ENCODE results near the gene SLC28A1. TPM values are rescaled to one million over a fixed set of nuclear protein-coding genes. Genes with fewer than 3 reads are reported as not detected.

The SLC28A1 gene
- polyA plus RNA-seq, 1 donor (not counting 4 experiments of a cell fraction or from before 2014, with no cell fraction given), result not detected

GRCh38 chr15:84925906-84926305 lies 41.4 kb downstream of the SLC28A1 start:
- no peaks in the 10 kb centered on the region for H3K36me3 ChIP-seq (ENCODE audit: control insufficient read depth in 2 of 2, extremely low read depth in 1 of 2, insufficient read depth in 2 of 2, low read length in 2 of 2)
- FAIRE-seq (no peak), DNase-seq (ENCODE audit: low read depth, low spot score) (no peak)
- no peak overlapping the region for H3K4me2 ChIP-seq (ENCODE audit: control insufficient read depth, extremely low read depth, insufficient read depth, low read depth, low read length)
- no peaks in the 10 kb centered on the region for H3K27me3 ChIP-seq (ENCODE audit: control insufficient read depth, extremely low read depth, insufficient read depth, low read length)
- dilution Hi-C loops (cut with MboI; ENCODE audit: extremely low pct_ligation_motif_present, low sequenced_read_pairs), result no loop called here
- peaks cover 12% of the 10 kb centered on the region for H3K4me1 ChIP-seq (ENCODE audit: control insufficient read depth, extremely low read depth, insufficient read depth, low read length)
- TF ChIP-seq EZH2 (IDR thresholded peaks at IDR 0.05; ENCODE audit: low read length) (no peak), CTCF (optimal IDR thresholded peaks at IDR 0.05 in 1 of 3, IDR thresholded peaks at IDR 0.05 in 1 of 3, conservative IDR thresholded peaks at IDR 0.05 in 1 of 3; ENCODE audit: extremely low read depth in 1 of 3, insufficient read depth in 2 of 3, low read length in 3 of 3) (no peak)
- H3K9me3 ChIP-seq (ENCODE audit: control insufficient read depth, low read depth, low read length), result no peaks in the 10 kb centered on the region
- H3K9ac ChIP-seq (ENCODE audit: control insufficient read depth, extremely low read depth, insufficient read depth, low read length), result no peak overlapping the region
- no peaks in the 10 kb centered on the region for H3K9me1 ChIP-seq (ENCODE audit: control insufficient read depth, extremely low read depth, insufficient read depth, low read length)
- H2AFZ ChIP-seq (ENCODE audit: control insufficient read depth, low read length), result no peak overlapping the region
- H3K79me2 ChIP-seq (ENCODE audit: control insufficient read depth, insufficient read depth, low read length), result no peaks in the 10 kb centered on the region
- no peaks in the 10 kb centered on the region for H4K20me1 ChIP-seq (ENCODE audit: control insufficient read depth, extremely low read depth, insufficient read depth, low read length)
- H3K27ac ChIP-seq (ENCODE audit: control insufficient read depth, insufficient read depth, low read length), result no peak overlapping the region
- no peak overlapping the region for H3K4me3 ChIP-seq (ENCODE audit: control insufficient read depth in 2 of 3, extremely low read depth in 1 of 3, insufficient read depth in 2 of 3, low read depth in 1 of 3, low read length in 3 of 3)

DNA sequence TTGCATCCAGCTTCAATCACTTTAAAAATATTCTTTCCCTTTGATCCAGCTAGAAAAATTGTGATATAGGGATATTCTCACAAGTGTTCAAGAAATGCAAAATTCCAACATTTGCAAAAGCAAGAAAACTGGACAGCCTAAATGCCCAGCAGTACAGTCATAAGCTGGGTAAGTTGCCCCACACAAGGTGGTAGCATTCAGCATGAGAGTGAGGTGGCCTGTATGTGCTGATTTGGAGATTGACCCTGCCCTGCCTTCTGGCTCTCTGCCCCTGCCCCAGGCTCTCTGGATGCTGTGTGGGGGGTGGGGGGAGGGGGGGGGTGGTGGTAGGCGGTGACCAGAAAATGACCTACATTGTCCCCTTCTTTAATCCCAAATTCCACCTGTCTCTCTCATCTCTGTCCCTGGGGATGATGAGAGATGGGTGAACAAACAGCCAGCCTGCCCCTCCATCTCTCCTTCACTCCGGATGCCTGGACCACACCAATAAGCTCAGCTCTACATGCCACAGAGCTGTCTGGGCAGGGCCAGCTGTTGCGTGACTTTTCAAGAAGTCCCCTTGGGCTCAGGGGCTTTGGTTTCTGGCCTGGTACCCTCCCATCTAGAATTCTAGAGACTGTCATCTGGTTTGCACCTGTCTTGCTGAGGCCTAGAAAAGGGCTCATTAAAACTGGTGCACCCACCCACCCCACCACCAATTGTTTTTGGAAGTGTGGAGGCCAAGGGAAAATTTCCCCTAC lies 42.2 kb downstream of the SLC28A1 start:
- H3K79me2 ChIP-seq (ENCODE audit: control insufficient read depth, insufficient read depth, low read length), result no peaks in the 10 kb centered on the region
- H4K20me1 ChIP-seq (ENCODE audit: control insufficient read depth, extremely low read depth, insufficient read depth, low read length), result no peaks in the 10 kb centered on the region
- dilution Hi-C loops (cut with MboI; ENCODE audit: extremely low pct_ligation_motif_present, low sequenced_read_pairs), result no loop called here
- no peaks in the 10 kb centered on the region for H3K9me1 ChIP-seq (ENCODE audit: control insufficient read depth, extremely low read depth, insufficient read depth, low read length)
- H3K4me3 ChIP-seq (ENCODE audit: control insufficient read depth in 2 of 3, extremely low read depth in 1 of 3, insufficient read depth in 2 of 3, low read depth in 1 of 3, low read length in 3 of 3), result no peak overlapping the region
- H3K36me3 ChIP-seq (ENCODE audit: control insufficient read depth in 2 of 2, extremely low read depth in 1 of 2, insufficient read depth in 2 of 2, low read length in 2 of 2), result no peaks in the 10 kb centered on the region
- H3K4me1 ChIP-seq (ENCODE audit: control insufficient read depth, extremely low read depth, insufficient read depth, low read length), result peaks cover 12% of the 10 kb centered on the region
- no peak overlapping the region for H3K4me2 ChIP-seq (ENCODE audit: control insufficient read depth, extremely low read depth, insufficient read depth, low read depth, low read length)
- DNase-seq (ENCODE audit: low read depth, low spot score), result no peak
- no peak for FAIRE-seq
- no peak overlapping the region for H3K9ac ChIP-seq (ENCODE audit: control insufficient read depth, extremely low read depth, insufficient read depth, low read length)
- H3K9me3 ChIP-seq (ENCODE audit: control insufficient read depth, low read depth, low read length), result no peaks in the 10 kb centered on the region
- TF ChIP-seq EZH2 (IDR thresholded peaks at IDR 0.05; ENCODE audit: low read length) (no peak), CTCF (optimal IDR thresholded peaks at IDR 0.05 in 1 of 3, IDR thresholded peaks at IDR 0.05 in 1 of 3, conservative IDR thresholded peaks at IDR 0.05 in 1 of 3; ENCODE audit: extremely low read depth in 1 of 3, insufficient read depth in 2 of 3, low read length in 3 of 3) (no peak)
- no peak overlapping the region for H2AFZ ChIP-seq (ENCODE audit: control insufficient read depth, low read length)
- no peaks in the 10 kb centered on the region for H3K27me3 ChIP-seq (ENCODE audit: control insufficient read depth, extremely low read depth, insufficient read depth, low read length)
- H3K27ac ChIP-seq (ENCODE audit: control insufficient read depth, insufficient read depth, low read length), result no peak overlapping the region

Measured in keratinocyte (primary cell).